Gastroesophageal sphincter (tissue), 3 donors: ENCODE results near the gene AUTS2.

ENCODE experiments used
- EP300 ChIP-seq: sonication (generic); formaldehyde crosslinking; IDR thresholded peaks from one replicate; pipeline ENCODE4 v1.6.1; 2017; ENCODE audit warnings: antibody characterized with exemption, mild to moderate bottlenecking
- POLR2A ChIP-seq, 2 donors: fragments of 450-650 bp; IDR thresholded peaks; one replicate each; pipeline ENCODE4 v1.6.1; 2017; ENCODE audit warnings: antibody characterized with exemption in 2 of 2, mild to moderate bottlenecking in 2 of 2, moderate library complexity in 1 of 2
- POLR2AphosphoS5 ChIP-seq: sonication (generic); formaldehyde crosslinking; IDR thresholded peaks from one replicate; pipeline ENCODE4 v1.6.1; 2017; ENCODE audit warnings: antibody characterized with exemption
- TF ChIP-seq, protein P1 (sequence below), 4 experiments: fragments of 200-600 bp in 2 of 4; fragments of 450-650 bp in 2 of 4; sonication (generic) in 1 of 4; IDR thresholded peaks; one replicate each; pipeline ENCODE4 v1.5.1; 2017 to 2019; ENCODE audit warnings: antibody characterized with exemption in 4 of 4, mild to moderate bottlenecking in 2 of 4, moderate library complexity in 2 of 4

DNA sequence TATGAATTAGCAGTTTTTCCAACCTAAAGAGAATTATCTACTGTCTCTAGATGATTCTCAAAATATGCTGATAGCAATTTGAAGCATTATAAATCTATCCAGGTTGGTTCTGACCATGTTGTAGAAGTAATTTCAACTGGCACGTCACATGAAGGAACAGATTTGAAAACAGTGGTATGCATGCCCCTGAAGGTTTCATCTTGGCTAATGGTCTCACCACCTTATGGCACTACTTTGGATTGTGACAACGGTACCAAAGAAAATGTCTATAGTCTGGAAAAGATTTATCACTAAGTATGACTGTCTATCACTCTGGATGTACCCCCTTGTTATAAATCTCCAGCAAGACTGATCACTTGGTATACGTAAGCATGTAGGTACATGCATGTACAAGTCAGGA is 810.6 kb downstream of the AUTS2 start:
- TF ChIP-seq EP300 (no peak), POLR2A (IDR thresholded peaks at IDR 0.05) (no peak), POLR2AphosphoS5 (no peak)
- TF ChIP-seq, protein P1, sequence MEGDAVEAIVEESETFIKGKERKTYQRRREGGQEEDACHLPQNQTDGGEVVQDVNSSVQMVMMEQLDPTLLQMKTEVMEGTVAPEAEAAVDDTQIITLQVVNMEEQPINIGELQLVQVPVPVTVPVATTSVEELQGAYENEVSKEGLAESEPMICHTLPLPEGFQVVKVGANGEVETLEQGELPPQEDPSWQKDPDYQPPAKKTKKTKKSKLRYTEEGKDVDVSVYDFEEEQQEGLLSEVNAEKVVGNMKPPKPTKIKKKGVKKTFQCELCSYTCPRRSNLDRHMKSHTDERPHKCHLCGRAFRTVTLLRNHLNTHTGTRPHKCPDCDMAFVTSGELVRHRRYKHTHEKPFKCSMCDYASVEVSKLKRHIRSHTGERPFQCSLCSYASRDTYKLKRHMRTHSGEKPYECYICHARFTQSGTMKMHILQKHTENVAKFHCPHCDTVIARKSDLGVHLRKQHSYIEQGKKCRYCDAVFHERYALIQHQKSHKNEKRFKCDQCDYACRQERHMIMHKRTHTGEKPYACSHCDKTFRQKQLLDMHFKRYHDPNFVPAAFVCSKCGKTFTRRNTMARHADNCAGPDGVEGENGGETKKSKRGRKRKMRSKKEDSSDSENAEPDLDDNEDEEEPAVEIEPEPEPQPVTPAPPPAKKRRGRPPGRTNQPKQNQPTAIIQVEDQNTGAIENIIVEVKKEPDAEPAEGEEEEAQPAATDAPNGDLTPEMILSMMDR (IDR thresholded peaks at IDR 0.05), result no peak
